Astrocyte (in vitro differentiated cells and primary cell): Measurements from ENCODE around the gene ADAMTS13. TPM values are rescaled to one million over a fixed set of nuclear protein-coding genes. Genes with fewer than 3 reads are reported as not detected.

ENCODE experiments used
- DNase-seq: peaks from one replicate; pipeline ENCODE4 v3.0.0-alpha.2; 2010; ENCODE audit warnings: low read depth
- FAIRE-seq: peaks from 2 replicates; lab custom pipeline; 2011; peaks lifted over from hg19 to GRCh38; lab: Jason Lieb, UNC
- H2AFZ ChIP-seq: 2 replicates; pipeline ENCODE4 v1.6.0; 2012; ENCODE audit warnings: low read depth, low read length, inconsistent platforms
- H3K27ac ChIP-seq: 2 replicates; pipeline ENCODE4 v1.5.1; 2011; ENCODE audit warnings: low read depth, low read length, inconsistent platforms
- H3K27me3 ChIP-seq: 2 replicates; pipeline ENCODE4 v1.6.0; 2011; ENCODE audit warnings: low read length, inconsistent platforms; ENCODE audit not compliant: insufficient read depth
- H3K36me3 ChIP-seq: 2 replicates; pipeline ENCODE4 v1.5.1; 2011; ENCODE audit warnings: low read length, inconsistent platforms; ENCODE audit not compliant: insufficient read depth
- H3K4me1 ChIP-seq: 2 replicates; pipeline ENCODE4 v1.5.1; 2011; ENCODE audit warnings: low read length, inconsistent platforms; ENCODE audit not compliant: insufficient read depth
- H3K4me2 ChIP-seq: 2 replicates; pipeline ENCODE4 v1.6.0; 2012; ENCODE audit warnings: low read length, inconsistent platforms
- H3K4me3 ChIP-seq: 2 replicates; pipeline ENCODE4 v1.5.1; 2011; ENCODE audit warnings: low read depth, mild to moderate bottlenecking, low read length, inconsistent platforms; ENCODE audit not compliant: insufficient read depth
- H3K79me2 ChIP-seq: 2 replicates; pipeline ENCODE4 v1.6.0; 2012; ENCODE audit warnings: mild to moderate bottlenecking, low read length, inconsistent platforms; ENCODE audit not compliant: insufficient read depth
- H3K9ac ChIP-seq: 2 replicates; pipeline ENCODE4 v1.6.0; 2012; ENCODE audit warnings: mild to moderate bottlenecking, low read length, inconsistent platforms
- H3K9me3 ChIP-seq: 2 replicates; pipeline ENCODE4 v1.5.1; 2012; ENCODE audit warnings: low read depth, mild to moderate bottlenecking, low read length, inconsistent platforms; ENCODE audit not compliant: insufficient read depth
- H4K20me1 ChIP-seq: 2 replicates; pipeline ENCODE4 v1.6.0; 2012; ENCODE audit warnings: low read length, inconsistent platforms; ENCODE audit not compliant: insufficient read depth
- H3K27ac Mint-ChIP-seq: one replicate; pipeline ENCODE4 v1.8.0; 2021; ENCODE audit warnings: mild to moderate bottlenecking, mixed read lengths; ENCODE audit not compliant: unreplicated experiment
- H3K27me3 Mint-ChIP-seq: one replicate; pipeline ENCODE4 v1.8.0; 2021; ENCODE audit warnings: low read depth, mixed read lengths; ENCODE audit not compliant: unreplicated experiment
- H3K36me3 Mint-ChIP-seq: one replicate; pipeline ENCODE4 v1.8.0; 2021; ENCODE audit warnings: low read depth, mixed read lengths; ENCODE audit not compliant: unreplicated experiment
- H3K4me1 Mint-ChIP-seq: one replicate; pipeline ENCODE4 v1.8.0; 2021; ENCODE audit warnings: low read depth, mixed read lengths; ENCODE audit not compliant: unreplicated experiment
- H3K4me3 Mint-ChIP-seq: one replicate; pipeline ENCODE4 v1.8.0; 2021; ENCODE audit warnings: mild to moderate bottlenecking, moderate library complexity, mixed read lengths; ENCODE audit not compliant: unreplicated experiment
- H3K9me3 Mint-ChIP-seq: one replicate; pipeline ENCODE4 v1.8.0; 2021; ENCODE audit warnings: mild to moderate bottlenecking, mixed read lengths; ENCODE audit not compliant: unreplicated experiment
- CTCF ChIP-seq: IDR thresholded peaks from 2 replicates; pipeline ENCODE4 v1.5.1; 2011; ENCODE audit warnings: low read depth, mild to moderate bottlenecking, inconsistent platforms, low read length, moderate library complexity; ENCODE audit not compliant: insufficient read depth
- EZH2 ChIP-seq: IDR thresholded peaks from 2 replicates; pipeline ENCODE4 v1.6.1; 2012; ENCODE audit warnings: mild to moderate bottlenecking, low read length, inconsistent platforms; ENCODE audit not compliant: insufficient read depth
- total RNA-seq: library from RNA; stranded (reverse); gene quantifications from 2 replicates; pipeline ENCODE4 v1.2.1, GENCODE V29; 2021

Gene ADAMTS13
- total RNA-seq, 1 donor from 2014 or later: 5.6 TPM

GRCh38 chr9:133408042-133408441 lies 14.1 kb upstream of the ADAMTS13 start:
- H3K4me3 Mint-ChIP-seq: no peak overlapping the region
- FAIRE-seq (no peak), DNase-seq (no peak)
- H3K9me3 Mint-ChIP-seq: no peaks in the 10 kb centered on the region
- Histone ChIP-seq H3K27ac (no peak overlapping the region), H3K36me3 (peaks cover 8% of the 10 kb centered on the region), H3K9me3 (no peaks in the 10 kb centered on the region), H3K79me2 (peaks cover 11% of the 10 kb centered on the region), H3K4me1 (peaks cover 9% of the 10 kb centered on the region), H2AFZ (no peak overlapping the region), H3K27me3 (no peaks in the 10 kb centered on the region), H4K20me1 (peaks cover 49% of the 10 kb centered on the region), H3K4me3 (no peak overlapping the region), H3K9ac (no peak overlapping the region), H3K4me2 (no peak overlapping the region)
- H3K27me3 Mint-ChIP-seq: no peaks in the 10 kb centered on the region
- peaks cover 29% of the 10 kb centered on the region for H3K36me3 Mint-ChIP-seq
- no peak overlapping the region for H3K27ac Mint-ChIP-seq
- no peak for TF ChIP-seq EZH2
- no peak for TF ChIP-seq CTCF
- peaks cover 10% of the 10 kb centered on the region for H3K4me1 Mint-ChIP-seq

DNA sequence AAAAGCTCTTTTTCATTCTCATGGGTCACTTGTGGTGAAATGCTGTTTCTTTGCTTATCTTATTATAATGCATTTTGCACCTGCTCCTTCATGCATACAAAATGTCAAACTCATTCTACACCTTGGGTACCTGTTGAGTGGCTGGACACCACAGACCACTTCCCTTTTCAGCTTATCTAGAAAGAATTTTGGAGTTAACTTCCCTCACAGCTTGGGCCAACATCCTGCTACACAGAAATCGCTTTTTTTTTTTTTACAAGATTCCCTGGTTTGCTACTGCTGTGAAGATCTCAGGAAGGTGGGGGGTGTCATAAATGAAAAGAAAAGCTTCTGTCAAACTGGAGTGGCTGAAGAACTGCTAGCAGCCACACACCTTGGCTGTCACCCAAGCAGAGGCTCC lies 7.0 kb upstream of the ADAMTS13 start:
- DNase-seq (no peak), FAIRE-seq (no peak)
- Mint-ChIP-seq H3K27me3 (no peaks in the 10 kb centered on the region), H3K9me3 (no peaks in the 10 kb centered on the region), H3K27ac (no peak overlapping the region), H3K4me1 (peaks cover 10% of the 10 kb centered on the region), H3K36me3 (peaks cover 21% of the 10 kb centered on the region), H3K4me3 (no peak overlapping the region)
- no peaks in the 10 kb centered on the region for H3K27me3 ChIP-seq
- peaks cover 42% of the 10 kb centered on the region for H4K20me1 ChIP-seq
- H3K9me3 ChIP-seq: no peaks in the 10 kb centered on the region
- H3K4me3 ChIP-seq: no peak overlapping the region
- H3K4me2 ChIP-seq: no peak overlapping the region
- no peak overlapping the region for H3K9ac ChIP-seq
- H3K79me2 ChIP-seq: peaks cover 58% of the 10 kb centered on the region
- H3K27ac ChIP-seq: no peak overlapping the region
- TF ChIP-seq EZH2 (no peak), CTCF (no peak)
- H3K36me3 ChIP-seq: peaks cover 7% of the 10 kb centered on the region
- no peak overlapping the region for H2AFZ ChIP-seq
- H3K4me1 ChIP-seq: peaks cover 6% of the 10 kb centered on the region

GRCh38 chr9:133417541-133418461 lies 4.4 kb upstream of the ADAMTS13 start, which contains the start of gene REXO4:
Gene REXO4 (minus strand): TSS chr9:133418010. CDS start chr9:133417844, 166 bp downstream.
- H3K4me2 ChIP-seq: peak within 1 kb of the TSS; percentile 85
- Mint-ChIP-seq H3K36me3 (peaks cover 10% of the 10 kb centered on the region), H3K27ac (peak within 1 kb of the TSS; percentile 80), H3K4me1 (peaks cover 10% of the 10 kb centered on the region), H3K4me3 (peak within 1 kb of the TSS; percentile 93), H3K27me3 (no peaks in the 10 kb centered on the region), H3K9me3 (no peaks in the 10 kb centered on the region)
- H3K27me3 ChIP-seq: no peaks in the 10 kb centered on the region
- peaks cover 6% of the 10 kb centered on the region for H3K4me1 ChIP-seq
- TF ChIP-seq CTCF: no peak
- TF ChIP-seq EZH2: no peak
- H3K36me3 ChIP-seq: peaks cover 5% of the 10 kb centered on the region
- H3K9ac ChIP-seq: peak within 1 kb of the TSS; percentile 85
- peak within 1 kb of the TSS; percentile 93 for H2AFZ ChIP-seq
- FAIRE-seq: no peak
- no peaks in the 10 kb centered on the region for H3K9me3 ChIP-seq
- H3K27ac ChIP-seq: peak within 1 kb of the TSS; percentile 82
- peak within 1 kb of the TSS; percentile 95 for H3K4me3 ChIP-seq
- H4K20me1 ChIP-seq: peaks cover 25% of the 10 kb centered on the region
- peak; percentile 81 for DNase-seq
- peaks cover 50% of the 10 kb centered on the region for H3K79me2 ChIP-seq
